Astrocyte (in vitro differentiated cells and primary cell): ENCODE data around the gene STK32B. TPM values are rescaled to one million over a fixed set of nuclear protein-coding genes. Genes with fewer than 3 reads are reported as not detected.
"Not testable (repeated sequence)": the region's sequence is repeated elsewhere in the genome, so short reads cannot be mapped to it uniquely, and the experiment has no call there.

Experiments used
- DNase-seq: peaks from one replicate; pipeline ENCODE4 v3.0.0-alpha.2; 2010; ENCODE audit warnings: low read depth
- FAIRE-seq: peaks from 2 replicates; lab custom pipeline; 2011; peaks lifted over from hg19 to GRCh38; lab: Jason Lieb, UNC
- H2AFZ ChIP-seq: 2 replicates; pipeline ENCODE4 v1.6.0; 2012; ENCODE audit warnings: low read depth, low read length, inconsistent platforms
- H3K27ac ChIP-seq: 2 replicates; pipeline ENCODE4 v1.5.1; 2011; ENCODE audit warnings: low read depth, low read length, inconsistent platforms
- H3K27me3 ChIP-seq: 2 replicates; pipeline ENCODE4 v1.6.0; 2011; ENCODE audit warnings: low read length, inconsistent platforms; ENCODE audit not compliant: insufficient read depth
- H3K36me3 ChIP-seq: 2 replicates; pipeline ENCODE4 v1.5.1; 2011; ENCODE audit warnings: low read length, inconsistent platforms; ENCODE audit not compliant: insufficient read depth
- H3K4me1 ChIP-seq: 2 replicates; pipeline ENCODE4 v1.5.1; 2011; ENCODE audit warnings: low read length, inconsistent platforms; ENCODE audit not compliant: insufficient read depth
- H3K4me2 ChIP-seq: 2 replicates; pipeline ENCODE4 v1.6.0; 2012; ENCODE audit warnings: low read length, inconsistent platforms
- H3K4me3 ChIP-seq: 2 replicates; pipeline ENCODE4 v1.5.1; 2011; ENCODE audit warnings: low read depth, mild to moderate bottlenecking, low read length, inconsistent platforms; ENCODE audit not compliant: insufficient read depth
- H3K79me2 ChIP-seq: 2 replicates; pipeline ENCODE4 v1.6.0; 2012; ENCODE audit warnings: mild to moderate bottlenecking, low read length, inconsistent platforms; ENCODE audit not compliant: insufficient read depth
- H3K9ac ChIP-seq: 2 replicates; pipeline ENCODE4 v1.6.0; 2012; ENCODE audit warnings: mild to moderate bottlenecking, low read length, inconsistent platforms
- H3K9me3 ChIP-seq: 2 replicates; pipeline ENCODE4 v1.5.1; 2012; ENCODE audit warnings: low read depth, mild to moderate bottlenecking, low read length, inconsistent platforms; ENCODE audit not compliant: insufficient read depth
- H4K20me1 ChIP-seq: 2 replicates; pipeline ENCODE4 v1.6.0; 2012; ENCODE audit warnings: low read length, inconsistent platforms; ENCODE audit not compliant: insufficient read depth
- H3K27ac Mint-ChIP-seq: one replicate; pipeline ENCODE4 v1.8.0; 2021; ENCODE audit warnings: mild to moderate bottlenecking, mixed read lengths; ENCODE audit not compliant: unreplicated experiment
- H3K27me3 Mint-ChIP-seq: one replicate; pipeline ENCODE4 v1.8.0; 2021; ENCODE audit warnings: low read depth, mixed read lengths; ENCODE audit not compliant: unreplicated experiment
- H3K36me3 Mint-ChIP-seq: one replicate; pipeline ENCODE4 v1.8.0; 2021; ENCODE audit warnings: low read depth, mixed read lengths; ENCODE audit not compliant: unreplicated experiment
- H3K4me1 Mint-ChIP-seq: one replicate; pipeline ENCODE4 v1.8.0; 2021; ENCODE audit warnings: low read depth, mixed read lengths; ENCODE audit not compliant: unreplicated experiment
- H3K4me3 Mint-ChIP-seq: one replicate; pipeline ENCODE4 v1.8.0; 2021; ENCODE audit warnings: mild to moderate bottlenecking, moderate library complexity, mixed read lengths; ENCODE audit not compliant: unreplicated experiment
- H3K9me3 Mint-ChIP-seq: one replicate; pipeline ENCODE4 v1.8.0; 2021; ENCODE audit warnings: mild to moderate bottlenecking, mixed read lengths; ENCODE audit not compliant: unreplicated experiment
- EZH2 ChIP-seq: IDR thresholded peaks from 2 replicates; pipeline ENCODE4 v1.6.1; 2012; ENCODE audit warnings: mild to moderate bottlenecking, low read length, inconsistent platforms; ENCODE audit not compliant: insufficient read depth
- total RNA-seq: library from RNA; stranded (reverse); gene quantifications from 2 replicates; pipeline ENCODE4 v1.2.1, GENCODE V29; 2021
- TF ChIP-seq, protein P1 (sequence below): IDR thresholded peaks from 2 replicates; pipeline ENCODE4 v1.5.1; 2011; ENCODE audit warnings: low read depth, mild to moderate bottlenecking, inconsistent platforms, low read length, moderate library complexity; ENCODE audit not compliant: insufficient read depth

Gene STK32B
- total RNA-seq, 1 donor from 2014 or later = 2.9 TPM

DNA sequence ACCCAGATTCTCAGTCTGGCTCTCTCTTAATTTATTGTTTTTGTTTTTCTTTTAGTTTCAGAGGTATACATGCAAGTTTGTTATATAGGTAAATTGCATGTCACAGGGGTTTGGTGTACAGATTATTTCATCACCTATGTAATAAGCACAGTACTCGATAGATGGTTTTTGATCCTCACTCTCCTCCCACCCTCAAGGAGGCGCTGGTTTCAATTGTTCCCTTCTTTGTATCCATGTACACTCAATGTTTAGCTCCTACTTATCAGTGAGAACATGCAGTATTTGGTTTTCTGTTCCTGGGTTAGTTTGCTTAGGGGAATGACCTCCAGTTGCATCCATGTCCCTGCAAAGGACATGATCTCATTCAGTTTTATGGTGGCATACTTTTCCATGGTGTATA lies 198.4 kb downstream of the STK32B start:
- no peaks in the 10 kb centered on the region for H3K9me3 ChIP-seq
- Mint-ChIP-seq H3K4me3 (no peak overlapping the region), H3K36me3 (no peaks in the 10 kb centered on the region), H3K27ac (no peak overlapping the region), H3K9me3 (peaks cover 6% of the 10 kb centered on the region), H3K4me1 (no peaks in the 10 kb centered on the region), H3K27me3 (peaks cover 6% of the 10 kb centered on the region)
- no peaks in the 10 kb centered on the region for H3K79me2 ChIP-seq
- no peaks in the 10 kb centered on the region for H4K20me1 ChIP-seq
- DNase-seq (no peak), FAIRE-seq (no peak)
- H3K9ac ChIP-seq = no peak overlapping the region
- no peaks in the 10 kb centered on the region for H3K36me3 ChIP-seq
- no peaks in the 10 kb centered on the region for H3K4me1 ChIP-seq
- H3K4me2 ChIP-seq = no peak overlapping the region
- no peak overlapping the region for H2AFZ ChIP-seq
- no peak for TF ChIP-seq EZH2
- TF ChIP-seq, protein P1, sequence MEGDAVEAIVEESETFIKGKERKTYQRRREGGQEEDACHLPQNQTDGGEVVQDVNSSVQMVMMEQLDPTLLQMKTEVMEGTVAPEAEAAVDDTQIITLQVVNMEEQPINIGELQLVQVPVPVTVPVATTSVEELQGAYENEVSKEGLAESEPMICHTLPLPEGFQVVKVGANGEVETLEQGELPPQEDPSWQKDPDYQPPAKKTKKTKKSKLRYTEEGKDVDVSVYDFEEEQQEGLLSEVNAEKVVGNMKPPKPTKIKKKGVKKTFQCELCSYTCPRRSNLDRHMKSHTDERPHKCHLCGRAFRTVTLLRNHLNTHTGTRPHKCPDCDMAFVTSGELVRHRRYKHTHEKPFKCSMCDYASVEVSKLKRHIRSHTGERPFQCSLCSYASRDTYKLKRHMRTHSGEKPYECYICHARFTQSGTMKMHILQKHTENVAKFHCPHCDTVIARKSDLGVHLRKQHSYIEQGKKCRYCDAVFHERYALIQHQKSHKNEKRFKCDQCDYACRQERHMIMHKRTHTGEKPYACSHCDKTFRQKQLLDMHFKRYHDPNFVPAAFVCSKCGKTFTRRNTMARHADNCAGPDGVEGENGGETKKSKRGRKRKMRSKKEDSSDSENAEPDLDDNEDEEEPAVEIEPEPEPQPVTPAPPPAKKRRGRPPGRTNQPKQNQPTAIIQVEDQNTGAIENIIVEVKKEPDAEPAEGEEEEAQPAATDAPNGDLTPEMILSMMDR = no peak
- H3K4me3 ChIP-seq = no peak overlapping the region
- H3K27ac ChIP-seq = no peak overlapping the region
- H3K27me3 ChIP-seq = no peaks in the 10 kb centered on the region

DNA sequence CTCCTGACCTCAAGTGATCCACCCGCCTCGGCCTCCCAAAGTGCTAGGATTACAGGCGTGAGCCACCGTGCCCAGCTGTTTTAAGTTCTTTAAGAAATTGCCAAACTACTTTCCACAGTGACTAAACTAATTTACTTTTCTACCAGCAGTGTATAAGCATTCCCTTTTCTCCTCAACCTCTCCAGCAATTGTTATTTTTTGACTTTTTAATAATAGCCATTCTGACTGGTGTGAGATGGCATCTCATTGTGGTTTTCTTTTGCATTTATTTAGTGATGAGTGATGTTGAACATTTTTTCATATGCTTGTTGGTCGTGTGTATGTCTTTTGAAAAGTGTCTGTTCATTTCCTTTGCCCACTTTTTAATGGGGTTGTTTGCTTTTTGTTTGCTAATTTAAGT lies 199.3 kb downstream of the STK32B start:
- not testable (repeated sequence) for H4K20me1 ChIP-seq, H3K4me3 ChIP-seq, H3K27me3 Mint-ChIP-seq, H3K27me3 ChIP-seq, FAIRE-seq, H3K79me2 ChIP-seq, H2AFZ ChIP-seq, H3K9ac ChIP-seq, H3K4me3 Mint-ChIP-seq, H3K4me2 ChIP-seq, H3K27ac Mint-ChIP-seq, DNase-seq, H3K36me3 Mint-ChIP-seq, H3K9me3 Mint-ChIP-seq, H3K36me3 ChIP-seq, H3K9me3 ChIP-seq, H3K4me1 ChIP-seq, H3K27ac ChIP-seq, H3K4me1 Mint-ChIP-seq

DNA sequence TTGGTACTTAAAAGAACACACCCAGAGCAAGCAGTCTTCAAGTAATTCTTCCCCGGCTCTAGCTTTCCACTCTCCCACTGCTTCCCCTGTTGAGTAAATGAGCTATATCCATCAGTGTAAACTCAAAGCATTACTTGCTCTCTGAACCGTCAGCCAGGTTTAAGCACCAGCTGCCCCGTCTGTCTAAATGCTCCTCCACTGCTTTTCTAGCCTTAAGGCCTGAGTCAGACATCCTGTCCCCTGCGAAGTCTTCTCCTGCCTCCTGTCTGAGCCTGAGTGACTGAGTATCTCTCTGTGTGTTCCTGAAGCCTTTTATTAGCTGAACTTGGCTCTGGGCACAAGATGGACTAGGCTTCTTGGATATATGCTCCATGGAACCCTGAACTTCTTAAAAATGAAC lies 205.1 kb downstream of the STK32B start:
- no peaks in the 10 kb centered on the region for H3K4me1 Mint-ChIP-seq
- Histone ChIP-seq H3K9me3 (no peaks in the 10 kb centered on the region), H3K9ac (no peak overlapping the region), H3K36me3 (no peaks in the 10 kb centered on the region), H2AFZ (no peak overlapping the region), H3K27ac (no peak overlapping the region), H3K27me3 (no peaks in the 10 kb centered on the region), H3K79me2 (no peaks in the 10 kb centered on the region), H3K4me3 (no peak overlapping the region), H3K4me1 (no peaks in the 10 kb centered on the region), H3K4me2 (no peak overlapping the region), H4K20me1 (no peaks in the 10 kb centered on the region)
- H3K27ac Mint-ChIP-seq = no peak overlapping the region
- H3K27me3 Mint-ChIP-seq = peaks cover 15% of the 10 kb centered on the region
- H3K36me3 Mint-ChIP-seq = peaks cover 2% of the 10 kb centered on the region
- DNase-seq (no peak), FAIRE-seq (no peak)
- TF ChIP-seq, protein P1 = no peak
- no peak for TF ChIP-seq EZH2
- no peak overlapping the region for H3K4me3 Mint-ChIP-seq
- H3K9me3 Mint-ChIP-seq = peaks cover 3% of the 10 kb centered on the region
